K562 (cell line): Measurements from ENCODE around the gene AGRN. TPM values are rescaled to one million over a fixed set of nuclear protein-coding genes. Genes with fewer than 3 reads are reported as not detected.

Experiments used
- CBFB ChIP-seq: sonication (generic); formaldehyde crosslinking; IDR thresholded peaks from 2 replicates; pipeline ENCODE4 v1.4.0; 2020; ENCODE audit warnings: mild to moderate bottlenecking, missing genetic modification reagents
- CC2D1A ChIP-seq: fragments of 450-650 bp; IDR thresholded peaks from 2 replicates; pipeline ENCODE4 v1.6.1; 2017; ENCODE audit warnings: mild to moderate bottlenecking
- E2F4 ChIP-seq: sonication (generic); formaldehyde crosslinking; IDR thresholded peaks from 2 replicates; pipeline ENCODE4 v1.8.0; 2022; ENCODE audit warnings: mild to moderate bottlenecking, low read depth, missing genetic modification reagents
- GABPB2 ChIP-seq: fragments of 250-450 bp; sonication (Bioruptor Pico); conservative IDR thresholded peaks from 2 replicates; pipeline ENCODE4 v1.5.1; 2021; ENCODE audit warnings: mild to moderate bottlenecking
- L3MBTL2 ChIP-seq: fragments of 450-650 bp; IDR thresholded peaks from 2 replicates; pipeline ENCODE4 v1.6.1; 2016; ENCODE audit warnings: mild to moderate bottlenecking, moderate library complexity
- MYNN ChIP-seq, 2 experiments: sonication (generic); formaldehyde crosslinking in 1 of 2; IDR thresholded peaks; 2 replicates each; pipeline versions ENCODE4 v1.5.0 to v1.6.1; 2016 to 2020; ENCODE audit warnings: antibody characterized with exemption in 1 of 2, missing genetic modification reagents in 1 of 2
- PBX2 ChIP-seq, 2 experiments: IDR thresholded peaks in 1 of 2; conservative IDR thresholded peaks in 1 of 2; 2 replicates each; pipeline ENCODE4 v1.6.1; 2016; ENCODE audit warnings: low read depth in 2 of 2, mild to moderate bottlenecking in 1 of 2, missing compliant biosample characterization in 1 of 2, missing genetic modification characterization in 1 of 2, moderate library complexity in 1 of 2
- PHF21A ChIP-seq: fragments of 450-650 bp; IDR thresholded peaks from 2 replicates; pipeline ENCODE4 v1.6.1; 2017; ENCODE audit warnings: low read depth, borderline replicate concordance
- POLR2G ChIP-seq: fragments of 200-400 bp; formaldehyde crosslinking; IDR thresholded peaks from 2 replicates; pipeline ENCODE4 v1.6.1; 2017; ENCODE audit warnings: low read depth, mild to moderate bottlenecking, antibody characterized with exemption, low read length, moderate library complexity
- RFX5 ChIP-seq: IDR thresholded peaks from 2 replicates; pipeline ENCODE4 v1.6.1; 2011; ENCODE audit warnings: low read depth, mild to moderate bottlenecking, improper control_type of control experiment, low read length
- ZBTB11 ChIP-seq, 3 experiments: fragments of 200-800 bp in 1 of 3; fragments of 250-450 bp in 1 of 3; fragments of 450-650 bp in 1 of 3; sonication (Bioruptor Pico) in 1 of 3; sonication (Bioruptor generic) in 1 of 3; formaldehyde crosslinking in 1 of 3; IDR thresholded peaks; 2 replicates each; pipeline versions ENCODE4 v1.6.1 to v1.8.0; 2016 to 2022; ENCODE audit warnings: mild to moderate bottlenecking in 2 of 3, missing genetic modification characterization in 2 of 3, missing compliant biosample characterization in 1 of 3, moderate library complexity in 1 of 3
- ZMIZ1 ChIP-seq, 2 experiments: fragments of 150-350 bp in 1 of 2; IDR thresholded peaks; 2 replicates each; pipeline ENCODE4 v1.6.1; 2012 to 2016; ENCODE audit warnings: low read depth in 2 of 2, low read length in 2 of 2, mild to moderate bottlenecking in 1 of 2, moderate library complexity in 1 of 2
- polyA plus RNA-seq, 8 experiments: library from polyadenylated mRNA; depleted of rRNA in 4 of 8; stranded (reverse) in 5 of 8; unstranded in 3 of 8; fragments of >200 nt; fragmentation: Nextera tagmentation in 2 of 8; fragmentation: Illumina TruSeq in 1 of 8; extraction: Ambion mirVana in 2 of 8; extraction: Trizol in 1 of 8; gene quantifications; 2 replicates each; pipeline versions ENCODE4 v1.2.1 to v1.2.3, GENCODE V29; 2011 to 2014; ENCODE audit warnings: inconsistent platforms in 1 of 8, missing spikeins in 1 of 8
- total RNA-seq, 7 experiments: library from RNA; depleted of rRNA in 6 of 7; stranded (reverse); fragments of >200 nt in 6 of 7; fragmentation: Illumina TruSeq in 2 of 7; extraction: Trizol in 2 of 7; gene quantifications; 2 replicates each; pipeline versions ENCODE4 v1.2.1 to v1.2.3, GENCODE V29; 2011 to 2021; ENCODE audit warnings: low replicate concordance in 1 of 7

Gene AGRN
- total and polyA plus RNA-seq, 9 of the 15 experiments (the other 6 are each of a cell fraction or from before 2014, with no cell fraction given), result 0.04 to 111 (median 18.1) TPM

- TF ChIP-seq ZBTB11 (CRISPR knock-in tag; IDR thresholded peaks at IDR 0.05) (no peak), PHF21A (0 out of 2 replicates have a peak, but pooled peaks have one; percentile 35), MYNN (IDR thresholded peaks at IDR 0.05) (no peak), MYNN (CRISPR knock-in tag; IDR thresholded peaks at IDR 0.05) (no peak), RFX5 (no peak), POLR2G (no peak), PBX2 (CRISPR knock-in tag; IDR thresholded peaks at IDR 0.05; ENCODE audit: low read depth) (peak; percentile 70), PBX2 (tag; conservative IDR thresholded peaks at IDR 0.05; ENCODE audit: low read depth) (no peak), CBFB (CRISPR knock-in tag) (no peak), E2F4 (CRISPR knock-in tag) (no peak), GABPB2 (CRISPR knock-in tag) (no peak), CC2D1A (no peak), L3MBTL2 (peak; percentile 89), ZMIZ1 (IDR thresholded peaks at IDR 0.05; ENCODE audit: low read depth in 2 of 2, low read length in 2 of 2) (no peak)
Observed at GRCh38 chr1:999725-1000356, 20.1 kb upstream of the AGRN start, which contains the start of gene HES4 (continued).
